ENCODE results near the gene SSH3. TPM values are rescaled to one million over a fixed set of nuclear protein-coding genes. Genes with fewer than 3 reads are reported as not detected.

The SSH3 gene
- total RNA-seq, 1 donor from 2014 or later = 36.4 TPM

DNA sequence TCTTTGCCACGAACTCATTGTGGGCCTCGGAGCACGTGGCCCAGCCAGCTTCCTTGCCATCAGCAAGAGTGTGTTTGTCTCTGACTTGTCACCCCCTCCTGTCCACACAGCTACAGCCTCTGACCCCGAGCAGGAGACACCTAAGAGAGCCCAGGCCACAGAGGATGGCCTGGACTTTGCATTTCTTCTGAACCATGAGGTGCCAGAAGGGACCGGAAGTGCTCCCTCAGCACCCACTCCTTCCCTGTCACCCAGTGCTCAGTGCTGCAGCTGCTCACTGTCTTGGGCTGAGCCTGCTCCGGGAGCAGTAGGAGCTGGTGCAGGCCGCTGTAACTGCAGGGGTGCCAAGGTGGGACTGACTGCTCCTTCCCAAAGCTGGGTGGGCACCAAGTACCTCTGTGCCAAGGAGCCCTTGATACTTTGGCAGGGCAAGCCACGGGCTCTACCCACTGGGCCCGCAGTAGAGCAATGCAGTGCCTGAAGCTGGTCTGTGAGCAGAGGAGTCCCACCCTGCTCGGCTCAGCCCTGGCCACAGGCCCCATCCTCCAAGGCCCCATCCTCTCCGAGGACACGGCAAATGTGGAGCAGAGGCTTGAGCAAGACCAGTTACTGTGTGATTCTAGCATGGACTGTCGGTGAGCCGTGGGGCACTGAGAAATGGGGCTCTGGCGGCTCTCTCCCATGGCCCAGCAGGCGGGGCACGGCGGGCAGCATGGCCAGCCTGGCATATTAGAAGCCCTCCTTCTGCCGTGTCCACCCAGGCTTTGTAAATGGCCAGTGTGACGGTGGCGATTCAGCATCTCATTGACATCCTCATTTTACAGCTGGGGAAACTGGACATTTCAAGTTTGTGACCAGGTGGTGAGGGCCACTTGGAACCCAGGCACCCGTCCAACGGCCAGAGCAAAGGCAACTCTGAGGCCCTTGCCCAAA is 30.7 kb upstream of the SSH3 start:
- Histone ChIP-seq H3K27ac (peak overlapping the region; percentile 93), H3K27me3 (no peaks in the 10 kb centered on the region), H3K36me3 (peaks cover 15% of the 10 kb centered on the region), H3K4me1 (peaks cover 97% of the 10 kb centered on the region), H3K9me3 (no peaks in the 10 kb centered on the region), H3K4me3 (no peak overlapping the region)
- DNase-seq = peak; percentile 66
- TF ChIP-seq, protein P1, sequence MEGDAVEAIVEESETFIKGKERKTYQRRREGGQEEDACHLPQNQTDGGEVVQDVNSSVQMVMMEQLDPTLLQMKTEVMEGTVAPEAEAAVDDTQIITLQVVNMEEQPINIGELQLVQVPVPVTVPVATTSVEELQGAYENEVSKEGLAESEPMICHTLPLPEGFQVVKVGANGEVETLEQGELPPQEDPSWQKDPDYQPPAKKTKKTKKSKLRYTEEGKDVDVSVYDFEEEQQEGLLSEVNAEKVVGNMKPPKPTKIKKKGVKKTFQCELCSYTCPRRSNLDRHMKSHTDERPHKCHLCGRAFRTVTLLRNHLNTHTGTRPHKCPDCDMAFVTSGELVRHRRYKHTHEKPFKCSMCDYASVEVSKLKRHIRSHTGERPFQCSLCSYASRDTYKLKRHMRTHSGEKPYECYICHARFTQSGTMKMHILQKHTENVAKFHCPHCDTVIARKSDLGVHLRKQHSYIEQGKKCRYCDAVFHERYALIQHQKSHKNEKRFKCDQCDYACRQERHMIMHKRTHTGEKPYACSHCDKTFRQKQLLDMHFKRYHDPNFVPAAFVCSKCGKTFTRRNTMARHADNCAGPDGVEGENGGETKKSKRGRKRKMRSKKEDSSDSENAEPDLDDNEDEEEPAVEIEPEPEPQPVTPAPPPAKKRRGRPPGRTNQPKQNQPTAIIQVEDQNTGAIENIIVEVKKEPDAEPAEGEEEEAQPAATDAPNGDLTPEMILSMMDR (IDR thresholded peaks at IDR 0.05) = no peak
- ATAC-seq = peak; percentile 9
- intact Hi-C loops (cut with DNase I) = no loop called here

DNA sequence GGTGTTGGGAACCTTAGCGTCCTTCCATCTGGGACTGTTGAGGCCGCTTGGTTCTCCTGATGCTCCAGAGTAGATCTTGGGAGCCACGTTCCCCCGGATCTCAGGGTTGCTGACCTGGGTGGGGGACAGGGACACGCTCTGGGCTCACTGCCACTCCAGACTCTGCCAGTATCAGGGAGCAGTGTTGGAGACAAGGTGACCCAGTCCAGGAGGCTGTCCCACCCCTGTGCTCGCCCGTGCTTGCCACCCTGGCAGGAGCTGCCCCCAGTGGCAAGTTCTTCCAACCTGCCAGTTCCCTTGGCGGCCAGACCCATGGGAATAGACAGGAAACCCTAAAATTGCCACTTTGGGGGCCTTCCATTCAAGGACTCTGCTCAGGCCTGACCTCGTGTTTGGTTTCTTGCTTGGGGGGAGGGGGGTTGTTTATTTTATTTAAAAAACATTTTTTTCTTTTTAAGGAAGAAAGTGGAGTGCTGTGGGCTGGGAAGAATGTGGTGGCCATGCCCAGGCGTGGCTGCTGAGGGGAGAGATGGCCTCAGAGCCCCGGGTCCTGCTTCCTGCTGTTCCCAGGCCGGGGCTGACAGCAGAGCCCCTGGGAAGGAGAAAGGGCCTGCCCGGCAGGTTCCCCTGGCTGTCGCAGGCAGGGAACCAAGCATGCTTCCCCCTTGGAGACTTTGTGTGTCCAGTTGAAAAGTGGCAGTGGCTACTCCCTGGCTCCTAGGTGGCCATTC is 29.9 kb upstream of the SSH3 start:
- ATAC-seq (no peak), DNase-seq (peak; percentile 54)
- Histone ChIP-seq H3K27ac (peak overlapping the region; percentile 93), H3K4me3 (no peak overlapping the region), H3K36me3 (peaks cover 7% of the 10 kb centered on the region), H3K27me3 (no peaks in the 10 kb centered on the region), H3K9me3 (no peaks in the 10 kb centered on the region), H3K4me1 (peaks cover 97% of the 10 kb centered on the region)
- TF ChIP-seq, protein P1 (IDR thresholded peaks at IDR 0.05) = no peak
- intact Hi-C loops (cut with DNase I) = no loop called here

DNA sequence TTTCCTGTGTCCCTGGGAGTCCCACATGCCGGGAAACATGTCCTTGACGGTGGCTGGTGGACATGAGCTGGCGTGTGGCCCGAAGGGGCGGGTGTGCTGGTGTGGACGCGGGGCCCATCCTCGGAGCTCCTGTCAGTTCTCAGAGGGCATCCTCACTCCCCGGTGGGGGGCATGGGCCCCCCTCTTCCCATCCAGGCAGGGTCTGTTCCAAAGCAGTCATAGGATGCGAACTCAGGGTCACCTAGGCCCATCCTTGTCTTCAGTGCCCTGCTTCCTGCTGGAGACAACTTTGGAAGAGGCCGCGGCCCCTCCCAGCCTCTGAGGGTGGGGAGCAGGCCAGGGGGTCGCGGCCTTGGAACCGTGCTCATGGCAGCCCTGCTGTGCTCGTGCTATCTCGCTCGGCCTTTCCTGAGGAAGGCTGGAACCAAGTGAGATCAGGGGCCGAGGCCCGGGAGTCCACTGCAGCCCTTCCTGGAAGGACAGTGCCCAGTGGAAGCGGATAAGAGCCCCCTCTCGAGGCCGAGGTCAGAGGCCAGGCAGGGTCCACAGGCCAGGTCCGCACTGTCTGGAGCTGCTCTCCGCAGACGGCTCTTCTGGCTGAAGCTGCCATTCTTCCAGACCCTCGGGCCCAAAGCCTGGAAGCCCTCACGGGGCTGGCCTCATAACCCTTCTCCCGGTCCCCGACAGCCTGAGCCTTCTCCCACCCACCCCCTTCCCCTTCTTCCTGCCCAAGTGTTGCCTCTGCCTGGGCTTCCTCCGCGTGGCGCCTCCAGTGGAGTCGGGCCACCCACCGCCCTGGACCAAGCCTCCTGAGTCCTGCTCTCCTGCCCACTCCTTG is 28.3 kb upstream of the SSH3 start:
- intact Hi-C loops (cut with DNase I) = no loop called here
- peak; percentile 69 for DNase-seq
- no peaks in the 10 kb centered on the region for H3K27me3 ChIP-seq
- TF ChIP-seq, protein P1 (IDR thresholded peaks at IDR 0.05) = no peak
- H3K4me1 ChIP-seq = peaks cover 95% of the 10 kb centered on the region
- no peak for ATAC-seq
- no peak overlapping the region for H3K4me3 ChIP-seq
- H3K36me3 ChIP-seq = peaks cover 15% of the 10 kb centered on the region
- peak overlapping the region; percentile 93 for H3K27ac ChIP-seq
- H3K9me3 ChIP-seq = no peaks in the 10 kb centered on the region

DNA sequence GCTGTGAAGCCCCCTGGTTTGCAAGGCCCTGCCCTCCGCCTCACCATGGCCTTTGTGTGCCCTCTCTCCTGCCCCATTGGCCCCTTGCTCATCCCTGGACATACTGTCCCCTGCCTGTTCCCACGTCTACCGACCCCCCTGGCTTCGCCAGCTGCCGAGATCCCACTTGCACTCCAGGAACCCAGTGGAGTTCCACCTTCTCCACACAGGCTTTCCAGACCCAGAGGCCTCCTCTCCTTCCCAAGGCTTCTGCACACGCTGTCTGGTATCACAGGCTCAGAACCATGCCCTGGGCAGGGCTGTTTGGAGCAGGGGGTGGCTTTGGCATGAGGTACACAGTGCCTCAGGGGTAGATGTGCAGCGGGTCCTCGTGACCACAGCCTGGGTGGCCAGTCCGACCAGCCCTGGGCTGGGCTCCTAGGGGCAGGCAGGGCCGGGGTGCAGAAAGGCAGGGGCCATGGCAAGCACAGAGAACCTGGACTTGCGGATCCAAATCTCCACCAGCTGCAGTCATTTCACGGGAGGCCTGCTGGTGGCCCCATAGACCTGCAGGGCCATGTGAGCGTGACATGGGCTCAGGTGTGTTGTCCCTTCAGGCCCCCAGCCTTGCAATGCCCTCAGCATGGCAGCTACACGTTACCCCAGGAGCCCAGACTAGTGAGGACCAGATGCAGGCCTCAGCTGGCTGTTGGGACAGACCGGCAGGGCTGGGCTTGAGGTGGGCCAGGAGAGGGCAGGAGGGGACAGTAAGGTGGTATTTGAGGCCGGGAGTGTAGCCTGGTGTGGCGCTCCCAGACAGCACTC is 27.5 kb upstream of the SSH3 start:
- peaks cover 89% of the 10 kb centered on the region for H3K4me1 ChIP-seq
- H3K9me3 ChIP-seq = no peaks in the 10 kb centered on the region
- peak overlapping the region; percentile 93 for H3K27ac ChIP-seq
- DNase-seq = peak; percentile 63
- H3K4me3 ChIP-seq = no peak overlapping the region
- ATAC-seq = no peak
- peaks cover 23% of the 10 kb centered on the region for H3K36me3 ChIP-seq
- no peaks in the 10 kb centered on the region for H3K27me3 ChIP-seq
- intact Hi-C loops (cut with DNase I) = no loop called here
- TF ChIP-seq, protein P1 (IDR thresholded peaks at IDR 0.05) = no peak

Data from upper lobe of right lung (tissue), 1 donor.